Suprapubic skin (tissue), 4 donors: ENCODE data around the gene LUC7L.

Source experiments
- EP300 ChIP-seq: sonication (generic); formaldehyde crosslinking; IDR thresholded peaks from one replicate; pipeline ENCODE4 v1.6.1; 2017; ENCODE audit warnings: antibody characterized with exemption
- POLR2A ChIP-seq, 2 donors: fragments of 450-650 bp; IDR thresholded peaks; one replicate each; pipeline ENCODE4 v1.6.1; 2017; ENCODE audit warnings: antibody characterized with exemption in 2 of 2, mild to moderate bottlenecking in 2 of 2, moderate library complexity in 2 of 2
- POLR2AphosphoS5 ChIP-seq, 3 donors: sonication (generic); formaldehyde crosslinking; IDR thresholded peaks; one replicate each; pipeline ENCODE4 v1.6.1; 2017; ENCODE audit warnings: antibody characterized with exemption in 3 of 3
- TF ChIP-seq, protein P1 (sequence below), 2 donors: fragments of 200-600 bp in 1 of 2; fragments of 450-650 bp in 1 of 2; sonication (generic) in 1 of 2; IDR thresholded peaks; one replicate each; pipeline ENCODE4 v1.5.1; 2016 to 2019; ENCODE audit warnings: antibody characterized with exemption in 2 of 2, mild to moderate bottlenecking in 1 of 2, moderate library complexity in 1 of 2

DNA sequence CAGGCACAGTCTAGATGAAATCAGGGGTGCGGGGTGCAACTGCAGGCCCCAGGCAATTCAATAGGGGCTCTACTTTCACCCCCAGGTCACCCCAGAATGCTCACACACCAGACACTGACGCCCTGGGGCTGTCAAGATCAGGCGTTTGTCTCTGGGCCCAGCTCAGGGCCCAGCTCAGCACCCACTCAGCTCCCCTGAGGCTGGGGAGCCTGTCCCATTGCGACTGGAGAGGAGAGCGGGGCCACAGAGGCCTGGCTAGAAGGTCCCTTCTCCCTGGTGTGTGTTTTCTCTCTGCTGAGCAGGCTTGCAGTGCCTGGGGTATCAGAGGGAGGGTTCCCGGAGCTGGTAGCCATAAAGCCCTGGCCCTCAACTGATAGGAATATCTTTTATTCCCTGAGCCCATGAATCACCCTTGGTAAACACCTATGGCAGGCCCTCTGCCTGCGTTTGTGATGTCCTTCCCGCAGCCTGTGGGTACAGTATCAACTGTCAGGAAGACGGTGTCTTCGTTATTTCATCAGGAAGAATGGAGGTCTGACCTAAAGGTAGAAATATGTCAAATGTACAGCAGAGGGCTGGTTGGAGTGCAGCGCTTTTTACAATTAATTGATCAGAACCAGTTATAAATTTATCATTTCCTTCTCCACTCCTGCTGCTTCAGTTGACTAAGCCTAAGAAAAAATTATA is 51.1 kb downstream of the LUC7L start:
- TF ChIP-seq, protein P1, sequence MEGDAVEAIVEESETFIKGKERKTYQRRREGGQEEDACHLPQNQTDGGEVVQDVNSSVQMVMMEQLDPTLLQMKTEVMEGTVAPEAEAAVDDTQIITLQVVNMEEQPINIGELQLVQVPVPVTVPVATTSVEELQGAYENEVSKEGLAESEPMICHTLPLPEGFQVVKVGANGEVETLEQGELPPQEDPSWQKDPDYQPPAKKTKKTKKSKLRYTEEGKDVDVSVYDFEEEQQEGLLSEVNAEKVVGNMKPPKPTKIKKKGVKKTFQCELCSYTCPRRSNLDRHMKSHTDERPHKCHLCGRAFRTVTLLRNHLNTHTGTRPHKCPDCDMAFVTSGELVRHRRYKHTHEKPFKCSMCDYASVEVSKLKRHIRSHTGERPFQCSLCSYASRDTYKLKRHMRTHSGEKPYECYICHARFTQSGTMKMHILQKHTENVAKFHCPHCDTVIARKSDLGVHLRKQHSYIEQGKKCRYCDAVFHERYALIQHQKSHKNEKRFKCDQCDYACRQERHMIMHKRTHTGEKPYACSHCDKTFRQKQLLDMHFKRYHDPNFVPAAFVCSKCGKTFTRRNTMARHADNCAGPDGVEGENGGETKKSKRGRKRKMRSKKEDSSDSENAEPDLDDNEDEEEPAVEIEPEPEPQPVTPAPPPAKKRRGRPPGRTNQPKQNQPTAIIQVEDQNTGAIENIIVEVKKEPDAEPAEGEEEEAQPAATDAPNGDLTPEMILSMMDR (IDR thresholded peaks at IDR 0.05) = no peak
- TF ChIP-seq POLR2AphosphoS5 (IDR thresholded peaks at IDR 0.05) = no peak
- no peak for TF ChIP-seq POLR2A (IDR thresholded peaks at IDR 0.05)
- no peak for TF ChIP-seq EP300
